Measurements from ENCODE around the gene HOXD3.

The HOXD3 gene

GRCh38 chr2:176111846-176112374, 45.2 kb upstream of the HOXD3 start:
- 0 out of 2 replicates have a peak, but pooled peaks cover 4% of the 10 kb centered on the region for H3F3A ChIP-seq (ENCODE audit: low read depth)
- no peaks in the 10 kb centered on the region for H3K79me2 ChIP-seq (ENCODE audit: insufficient read depth, low read length)
- no peak for TF ChIP-seq EZH2phosphoT487 (IDR thresholded peaks at IDR 0.05; ENCODE audit: borderline replicate concordance)
- TF ChIP-seq, protein P1, sequence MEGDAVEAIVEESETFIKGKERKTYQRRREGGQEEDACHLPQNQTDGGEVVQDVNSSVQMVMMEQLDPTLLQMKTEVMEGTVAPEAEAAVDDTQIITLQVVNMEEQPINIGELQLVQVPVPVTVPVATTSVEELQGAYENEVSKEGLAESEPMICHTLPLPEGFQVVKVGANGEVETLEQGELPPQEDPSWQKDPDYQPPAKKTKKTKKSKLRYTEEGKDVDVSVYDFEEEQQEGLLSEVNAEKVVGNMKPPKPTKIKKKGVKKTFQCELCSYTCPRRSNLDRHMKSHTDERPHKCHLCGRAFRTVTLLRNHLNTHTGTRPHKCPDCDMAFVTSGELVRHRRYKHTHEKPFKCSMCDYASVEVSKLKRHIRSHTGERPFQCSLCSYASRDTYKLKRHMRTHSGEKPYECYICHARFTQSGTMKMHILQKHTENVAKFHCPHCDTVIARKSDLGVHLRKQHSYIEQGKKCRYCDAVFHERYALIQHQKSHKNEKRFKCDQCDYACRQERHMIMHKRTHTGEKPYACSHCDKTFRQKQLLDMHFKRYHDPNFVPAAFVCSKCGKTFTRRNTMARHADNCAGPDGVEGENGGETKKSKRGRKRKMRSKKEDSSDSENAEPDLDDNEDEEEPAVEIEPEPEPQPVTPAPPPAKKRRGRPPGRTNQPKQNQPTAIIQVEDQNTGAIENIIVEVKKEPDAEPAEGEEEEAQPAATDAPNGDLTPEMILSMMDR (conservative IDR thresholded peaks at IDR 0.05; ENCODE audit: low read length) = no peak
- H4K20me1 ChIP-seq (ENCODE audit: insufficient read depth, low read length, poor library complexity, severe bottlenecking) = no peaks in the 10 kb centered on the region
- peaks cover 52% of the 10 kb centered on the region for H3K27me3 ChIP-seq (ENCODE audit: insufficient read depth, low read length, poor library complexity, severe bottlenecking)
- H3K4me1 ChIP-seq (ENCODE audit: insufficient read depth, low read length, poor library complexity, severe bottlenecking) = peaks cover 10% of the 10 kb centered on the region
- H3K9me2 ChIP-seq (replicated peaks; ENCODE audit: low read depth, low read length) = no peaks in the 10 kb centered on the region
- no peak overlapping the region for H3K4me2 ChIP-seq (ENCODE audit: low read depth, low read length, poor library complexity, severe bottlenecking)
- H3K4me3 ChIP-seq (ENCODE audit: low read length, poor library complexity, severe bottlenecking) = no peak overlapping the region
- H3K36me3 ChIP-seq (ENCODE audit: insufficient read depth, low read length) = no peaks in the 10 kb centered on the region
- H2AFZ ChIP-seq (ENCODE audit: low read length) = no peak overlapping the region
- H3K9ac ChIP-seq (ENCODE audit: low read depth, low read length, poor library complexity, severe bottlenecking) = no peak overlapping the region
- H3K9me3 ChIP-seq (ENCODE audit: insufficient read depth, low read depth, low read length) = no peaks in the 10 kb centered on the region

DNA sequence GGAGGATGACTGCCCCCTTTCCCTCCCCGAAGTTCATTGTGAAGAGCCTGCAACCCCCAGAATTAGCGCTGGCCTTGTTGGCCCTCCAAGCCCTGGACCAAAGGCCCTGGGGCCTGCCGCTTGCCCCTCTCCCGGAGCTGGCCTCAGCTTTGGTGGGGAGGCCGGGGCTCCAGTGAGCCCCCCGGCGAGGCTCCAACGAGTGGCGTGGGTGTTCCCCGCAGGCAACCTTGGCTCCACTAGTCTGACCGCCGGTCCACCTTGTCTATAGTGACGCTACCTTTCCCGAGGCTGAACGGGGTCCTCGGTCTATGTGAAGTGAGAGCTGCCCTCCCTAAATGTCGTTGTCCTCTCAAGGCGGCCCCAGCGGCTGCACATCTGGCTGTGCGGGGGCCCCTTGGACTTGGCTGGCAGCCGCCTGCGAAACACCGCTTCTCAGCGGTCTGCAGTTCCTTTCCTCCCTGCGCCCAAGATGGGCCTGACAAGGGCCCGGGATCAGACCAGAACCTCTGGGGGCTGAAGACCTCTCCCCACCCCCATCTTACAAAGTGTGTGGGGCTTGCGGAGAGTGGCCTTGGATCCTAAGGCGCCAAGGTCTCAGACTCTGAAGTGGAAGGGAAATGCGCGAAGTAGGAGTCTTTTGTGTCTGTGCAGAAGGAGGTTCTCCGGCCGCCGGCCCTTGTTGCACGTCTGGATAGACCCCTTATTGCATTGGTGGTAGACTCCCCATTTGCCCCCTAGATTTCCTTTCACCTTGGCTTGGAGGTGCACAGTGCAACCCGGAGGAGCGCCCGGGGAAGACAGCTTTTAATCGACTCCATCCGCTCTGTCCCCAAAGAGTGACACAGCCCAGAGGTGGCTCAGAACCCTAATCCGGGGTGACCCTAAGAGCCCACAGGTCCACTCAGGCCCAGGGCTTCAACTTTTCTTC, 44.5 kb upstream of the HOXD3 start:
- no peak overlapping the region for H2AFZ ChIP-seq (ENCODE audit: low read length)
- no peak overlapping the region for H3K4me3 ChIP-seq (ENCODE audit: low read length, poor library complexity, severe bottlenecking)
- no peaks in the 10 kb centered on the region for H3K36me3 ChIP-seq (ENCODE audit: insufficient read depth, low read length)
- H3K4me1 ChIP-seq (ENCODE audit: insufficient read depth, low read length, poor library complexity, severe bottlenecking) = peaks cover 10% of the 10 kb centered on the region
- no peak overlapping the region for H3K9ac ChIP-seq (ENCODE audit: low read depth, low read length, poor library complexity, severe bottlenecking)
- no peaks in the 10 kb centered on the region for H3K9me2 ChIP-seq (replicated peaks; ENCODE audit: low read depth, low read length)
- no peaks in the 10 kb centered on the region for H3K9me3 ChIP-seq (ENCODE audit: insufficient read depth, low read depth, low read length)
- H3K79me2 ChIP-seq (ENCODE audit: insufficient read depth, low read length) = no peaks in the 10 kb centered on the region
- no peak overlapping the region for H3K4me2 ChIP-seq (ENCODE audit: low read depth, low read length, poor library complexity, severe bottlenecking)
- TF ChIP-seq EZH2phosphoT487 (IDR thresholded peaks at IDR 0.05; ENCODE audit: borderline replicate concordance) = no peak
- TF ChIP-seq, protein P1 (conservative IDR thresholded peaks at IDR 0.05; ENCODE audit: low read length) = no peak
- 0 out of 2 replicates have a peak, but pooled peaks cover 4% of the 10 kb centered on the region for H3F3A ChIP-seq (ENCODE audit: low read depth)
- peaks cover 59% of the 10 kb centered on the region for H3K27me3 ChIP-seq (ENCODE audit: insufficient read depth, low read length, poor library complexity, severe bottlenecking)
- no peaks in the 10 kb centered on the region for H4K20me1 ChIP-seq (ENCODE audit: insufficient read depth, low read length, poor library complexity, severe bottlenecking)

DNA sequence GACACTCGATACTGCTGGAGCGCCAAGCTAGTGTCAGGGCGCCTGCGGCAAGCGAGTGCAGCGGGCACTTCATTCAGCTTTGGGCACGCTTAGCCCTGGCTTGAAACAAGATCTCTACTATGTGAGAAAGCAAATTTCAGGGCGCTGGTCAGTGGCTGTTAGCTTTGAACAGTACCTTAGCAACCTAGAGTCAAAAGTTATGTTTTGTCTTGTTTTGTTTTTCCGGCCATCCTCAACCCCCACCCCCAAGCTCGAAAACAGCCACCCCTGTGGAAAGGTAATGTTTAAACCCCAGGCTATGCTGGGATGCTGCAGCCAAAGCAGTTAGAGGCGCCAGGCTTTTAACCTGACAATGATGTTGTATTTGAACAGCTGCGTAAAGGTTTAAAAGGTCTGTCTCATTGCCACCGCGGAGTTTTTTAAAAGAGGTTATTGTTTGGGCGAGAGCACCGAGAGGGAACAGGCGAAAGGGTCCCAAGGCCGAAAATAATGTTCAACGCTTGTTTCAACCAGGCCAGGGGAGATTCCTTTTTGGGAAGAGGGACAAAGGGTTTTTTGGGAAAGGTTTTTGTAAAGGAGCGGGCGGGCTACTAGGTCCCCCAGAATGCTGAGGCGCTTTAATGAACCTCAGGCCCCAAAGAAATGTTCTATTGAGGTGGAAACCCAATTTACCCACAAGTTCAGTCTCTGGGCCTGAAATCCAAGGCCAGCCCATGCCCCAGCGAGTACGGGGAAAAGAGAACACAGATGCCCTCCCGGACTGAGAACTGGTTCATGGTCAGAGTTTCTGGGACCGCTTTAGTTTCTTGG, 42.8 kb upstream of the HOXD3 start:
- no peak overlapping the region for H3K4me2 ChIP-seq (ENCODE audit: low read depth, low read length, poor library complexity, severe bottlenecking)
- H3F3A ChIP-seq (ENCODE audit: low read depth) = 0 out of 2 replicates have a peak, but pooled peaks cover 4% of the 10 kb centered on the region
- H3K27me3 ChIP-seq (ENCODE audit: insufficient read depth, low read length, poor library complexity, severe bottlenecking) = peaks cover 70% of the 10 kb centered on the region
- H3K9me3 ChIP-seq (ENCODE audit: insufficient read depth, low read depth, low read length) = no peaks in the 10 kb centered on the region
- no peaks in the 10 kb centered on the region for H4K20me1 ChIP-seq (ENCODE audit: insufficient read depth, low read length, poor library complexity, severe bottlenecking)
- H3K79me2 ChIP-seq (ENCODE audit: insufficient read depth, low read length) = no peaks in the 10 kb centered on the region
- H2AFZ ChIP-seq (ENCODE audit: low read length) = no peak overlapping the region
- H3K36me3 ChIP-seq (ENCODE audit: insufficient read depth, low read length) = no peaks in the 10 kb centered on the region
- H3K9me2 ChIP-seq (replicated peaks; ENCODE audit: low read depth, low read length) = no peaks in the 10 kb centered on the region
- H3K4me1 ChIP-seq (ENCODE audit: insufficient read depth, low read length, poor library complexity, severe bottlenecking) = peaks cover 10% of the 10 kb centered on the region
- TF ChIP-seq EZH2phosphoT487 (IDR thresholded peaks at IDR 0.05; ENCODE audit: borderline replicate concordance) = no peak
- TF ChIP-seq, protein P1 (conservative IDR thresholded peaks at IDR 0.05; ENCODE audit: low read length) = no peak
- no peak overlapping the region for H3K9ac ChIP-seq (ENCODE audit: low read depth, low read length, poor library complexity, severe bottlenecking)
- H3K4me3 ChIP-seq (ENCODE audit: low read length, poor library complexity, severe bottlenecking) = no peak overlapping the region
